Uterus (tissue), 4 donors: ENCODE data around the gene CHAF1A. TPM values are rescaled to one million over a fixed set of nuclear protein-coding genes. Genes with fewer than 3 reads are reported as not detected.
A peak's percentile ranks its signal among the peaks of the same experiment; 100 is the strongest.

ENCODE experiments used
- DNase-seq, 2 donors: peaks; one replicate each; pipeline ENCODE4 v3.0.0-alpha.2; 2019 to 2020
- H3K27ac ChIP-seq, 2 donors: fragments of 200-600 bp; sonication (generic); 1 replicate in 1 of 2; 2 replicates in 1 of 2; pipeline ENCODE4 v1.5.1; 2016 to 2018
- H3K27me3 ChIP-seq, 2 donors: fragments of 200-600 bp; sonication (generic); one replicate each; pipeline ENCODE4 v1.5.1; 2018 to 2019; ENCODE audit warnings: control low read depth in 1 of 2
- H3K36me3 ChIP-seq, 2 donors: fragments of 200-600 bp; sonication (generic); one replicate each; pipeline ENCODE4 v1.5.1; 2019; ENCODE audit warnings: control low read depth in 1 of 2
- H3K4me1 ChIP-seq, 2 donors: fragments of 200-600 bp; sonication (generic); one replicate each; pipeline ENCODE4 v1.5.1; 2018 to 2019; ENCODE audit warnings: control low read depth in 1 of 2
- H3K4me3 ChIP-seq, 2 donors: fragments of 200-600 bp; sonication (generic); 1 replicate in 1 of 2; 2 replicates in 1 of 2; pipeline ENCODE4 v1.5.1; 2018 to 2019; ENCODE audit warnings: mild to moderate bottlenecking in 1 of 2
- H3K9me3 ChIP-seq, 2 donors: fragments of 200-600 bp; sonication (generic); one replicate each; pipeline ENCODE4 v1.5.1; 2019; ENCODE audit warnings: control low read depth in 1 of 2
- CTCF ChIP-seq, 4 experiments: fragments of 200-600 bp in 2 of 4; fragments of 450-650 bp in 2 of 4; sonication (generic) in 2 of 4; IDR thresholded peaks; one replicate each; pipeline ENCODE4 v1.5.1; 2016 to 2019; ENCODE audit warnings: antibody characterized with exemption in 4 of 4, mild to moderate bottlenecking in 2 of 4, moderate library complexity in 1 of 4
- POLR2A ChIP-seq, 2 donors: fragments of 450-650 bp; IDR thresholded peaks; one replicate each; pipeline ENCODE4 v1.6.1; 2016; ENCODE audit warnings: antibody characterized with exemption in 2 of 2, mild to moderate bottlenecking in 1 of 2, moderate library complexity in 1 of 2
- intact Hi-C: fragments of 100-400 bp; cut with DNase I; formaldehyde crosslinking; loops from one replicate; pipeline ENCODE4 v1.15.1; 2023; ENCODE audit warnings: low total_unique reads
- total RNA-seq, 4 donors: library from RNA; depleted of rRNA in 3 of 4; stranded (reverse); fragments of >200 nt in 3 of 4; gene quantifications; one replicate each; pipeline versions ENCODE4 v1.1.0 to v1.2.4, GENCODE V29; 2014 to 2023
- donor health status: DM: yes; HTN: yes; CAD: no.

CHAF1A gene
- total RNA-seq, 4 donors from 2014 or later = 0.59 to 12.9 (median 8.0) TPM

DNA sequence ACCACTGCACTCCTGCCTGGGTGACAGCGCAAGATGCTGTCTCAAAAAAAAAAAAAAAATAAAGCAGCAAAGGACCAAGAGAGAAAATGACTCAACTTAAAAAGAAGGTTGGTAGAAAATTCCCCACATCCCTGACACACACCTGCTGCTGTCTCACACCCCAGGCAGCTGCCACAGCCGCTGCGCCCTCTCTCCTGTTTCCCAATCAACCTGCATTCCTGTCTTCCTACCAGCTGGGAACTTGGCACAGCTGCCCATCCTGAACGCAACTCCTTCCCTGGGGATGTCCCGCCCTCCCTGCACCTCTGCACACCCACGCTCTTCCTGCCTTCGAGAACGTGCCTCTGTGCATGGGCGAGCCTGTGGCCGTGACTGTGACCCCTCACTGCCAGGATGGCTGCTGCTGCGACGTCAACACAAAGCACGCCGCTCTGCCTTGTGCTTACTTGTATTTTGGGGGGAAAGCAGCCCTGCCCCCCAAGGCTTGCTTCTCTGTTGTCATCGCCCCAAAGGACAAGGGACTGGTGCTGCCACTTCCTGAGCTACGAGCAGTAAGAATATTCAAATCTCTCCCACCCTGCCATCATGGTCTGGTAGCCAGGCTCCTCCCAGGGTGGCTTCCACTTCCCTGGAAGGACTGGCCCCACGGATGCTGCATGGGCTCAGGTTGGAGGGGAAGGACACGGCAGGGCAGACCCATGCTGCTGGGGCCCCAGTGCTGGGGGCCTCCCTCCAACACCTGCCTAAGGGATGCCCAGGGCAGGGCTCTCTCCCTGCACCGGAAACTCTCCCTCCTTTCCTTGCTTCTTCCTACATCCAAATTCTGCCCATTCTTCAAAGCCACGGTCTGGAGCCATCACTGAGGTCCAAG, 22.8 kb upstream of the CHAF1A start:
- Histone ChIP-seq H3K4me3 (no peak overlapping the region), H3K36me3 (no peaks in the 10 kb centered on the region), H3K27me3 (no peaks in the 10 kb centered on the region), H3K9me3 (no peaks in the 10 kb centered on the region), H3K27ac (peak overlapping the region in 1 of 2 donors; percentile 18), H3K4me1 (peaks cover 13 to 20% of the 10 kb centered on the region in 2 donors)
- peak in 1 of 2 donors; percentile 28 for DNase-seq
- no peak for TF ChIP-seq POLR2A (IDR thresholded peaks at IDR 0.05)
- no peak for TF ChIP-seq CTCF (IDR thresholded peaks at IDR 0.05)
- intact Hi-C loops = no loop called here

DNA sequence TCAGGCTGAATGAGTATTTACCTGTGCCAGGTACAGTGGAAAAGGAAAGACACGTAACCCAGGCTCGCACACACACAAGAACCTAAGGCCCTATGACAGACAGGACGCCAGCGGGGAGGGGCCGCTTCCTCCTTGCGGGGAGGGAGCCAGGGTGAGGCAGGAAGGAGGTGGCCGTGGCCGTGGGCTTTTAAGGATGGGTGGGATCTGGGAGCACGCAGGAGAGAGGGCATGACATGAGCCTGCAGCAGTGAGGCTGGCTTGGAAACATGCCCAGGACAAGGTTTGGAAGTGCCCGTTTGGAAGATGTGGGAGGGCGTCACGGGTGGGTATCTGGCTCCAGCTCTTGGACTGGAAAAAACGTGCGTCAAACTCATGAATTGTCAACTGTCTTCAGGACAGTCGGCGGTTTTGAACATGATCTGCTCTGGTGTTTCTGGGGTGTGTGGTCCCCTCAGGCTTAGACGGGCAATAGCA, 22.1 kb upstream of the CHAF1A start:
- intact Hi-C loops = no loop called here
- H3K4me3 ChIP-seq = no peak overlapping the region
- DNase-seq = peak; percentile 27 to 45
- no peaks in the 10 kb centered on the region for H3K36me3 ChIP-seq
- H3K9me3 ChIP-seq = no peaks in the 10 kb centered on the region
- H3K4me1 ChIP-seq = peaks cover 7 to 13% of the 10 kb centered on the region in 2 donors
- H3K27me3 ChIP-seq = no peaks in the 10 kb centered on the region
- TF ChIP-seq CTCF (IDR thresholded peaks at IDR 0.05) = no peak
- TF ChIP-seq POLR2A (IDR thresholded peaks at IDR 0.05) = no peak
- peak overlapping the region; percentile 18 to 61 for H3K27ac ChIP-seq

DNA sequence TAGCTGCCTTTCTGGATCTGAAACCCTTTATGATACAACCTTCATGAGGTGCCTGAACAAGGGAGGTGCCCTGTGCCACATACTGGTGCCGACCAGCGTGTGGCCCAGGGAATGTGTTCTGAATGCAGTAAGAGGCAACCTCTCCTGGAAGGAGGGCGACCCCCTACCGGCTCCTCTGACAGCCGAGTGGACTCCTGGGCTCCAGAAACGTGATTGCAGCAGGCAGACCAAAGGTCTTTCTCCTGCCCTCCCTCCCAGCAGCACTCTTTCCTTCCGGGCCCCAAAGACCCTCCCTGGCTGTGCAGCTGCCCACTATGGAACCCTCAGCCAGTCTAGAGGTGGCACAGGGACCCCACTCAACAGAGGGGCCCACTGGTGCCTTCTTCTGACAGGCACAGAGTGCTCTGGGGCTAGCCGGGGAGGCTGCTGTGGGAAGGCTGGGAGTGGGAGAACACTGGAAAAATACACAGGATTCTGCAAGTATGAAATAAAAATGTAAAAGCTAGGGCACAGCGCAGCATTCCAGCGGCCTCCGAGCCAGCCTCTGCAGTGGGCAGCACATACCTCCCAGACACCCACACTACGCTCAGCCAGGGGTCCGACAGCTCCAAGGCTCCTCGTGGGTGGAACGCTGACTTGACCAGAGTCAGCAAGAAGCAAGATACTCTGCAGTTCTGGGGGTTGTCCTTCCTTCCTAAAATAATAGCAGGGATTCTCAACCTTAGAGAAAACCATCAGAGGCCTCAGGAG, 17.0 kb upstream of the CHAF1A start:
- intact Hi-C loops = no loop called here
- no peaks in the 10 kb centered on the region for H3K27me3 ChIP-seq
- H3K27ac ChIP-seq = no peak overlapping the region
- peaks cover 0 to 17% of the 10 kb centered on the region in 2 donors for H3K4me1 ChIP-seq
- no peak for DNase-seq
- H3K9me3 ChIP-seq = no peaks in the 10 kb centered on the region
- no peak for TF ChIP-seq POLR2A (IDR thresholded peaks at IDR 0.05)
- TF ChIP-seq CTCF (IDR thresholded peaks at IDR 0.05) = no peak
- H3K4me3 ChIP-seq = no peak overlapping the region
- no peaks in the 10 kb centered on the region for H3K36me3 ChIP-seq

DNA sequence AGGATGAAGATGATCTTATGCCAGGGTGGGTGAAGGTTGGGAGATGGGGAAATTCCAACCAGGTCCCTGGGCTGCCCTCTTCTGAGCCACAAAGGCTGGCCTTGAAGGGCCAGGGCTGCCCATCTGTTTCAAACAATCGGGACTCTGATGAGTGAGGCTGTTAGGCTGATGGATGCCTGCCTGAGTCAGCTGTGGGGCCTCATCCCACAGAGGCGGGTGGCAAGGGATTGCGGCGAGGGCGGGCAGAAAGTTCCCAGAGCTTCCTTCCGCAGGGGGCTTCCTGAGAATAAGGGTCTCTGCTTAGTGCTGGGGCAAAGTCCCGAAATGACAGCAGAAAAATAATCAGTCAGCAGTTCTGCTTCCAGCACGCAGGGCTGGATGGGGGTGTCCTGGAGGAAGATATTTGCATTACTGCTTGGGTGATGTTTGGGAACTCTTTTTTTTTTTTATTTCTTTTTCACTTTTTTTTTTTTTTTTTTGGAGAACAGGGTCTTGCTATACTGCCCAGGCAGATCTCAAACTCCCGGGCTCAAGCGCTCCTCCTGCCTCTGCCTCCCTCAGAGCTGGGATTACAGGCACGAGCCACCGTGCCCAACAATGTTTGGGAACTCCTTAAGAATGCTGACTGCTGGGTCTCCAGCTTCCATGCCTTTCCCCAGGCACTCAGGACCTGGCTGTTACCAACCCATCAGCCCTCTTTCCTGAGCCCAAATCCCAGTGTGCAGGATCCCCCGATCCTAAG, 16.2 kb upstream of the CHAF1A start:
- TF ChIP-seq CTCF (IDR thresholded peaks at IDR 0.05) = no peak
- no peaks in the 10 kb centered on the region for H3K9me3 ChIP-seq
- H3K27me3 ChIP-seq = no peaks in the 10 kb centered on the region
- H3K4me1 ChIP-seq = peaks cover 6 to 25% of the 10 kb centered on the region in 2 donors
- H3K4me3 ChIP-seq = no peak overlapping the region
- H3K36me3 ChIP-seq = no peaks in the 10 kb centered on the region
- intact Hi-C loops = no loop called here
- no peak overlapping the region for H3K27ac ChIP-seq
- no peak for DNase-seq
